Measurements from ENCODE around the gene TRAPPC4.
"Not testable (repeated sequence)": the region's sequence is repeated elsewhere in the genome, so short reads cannot be mapped to it uniquely, and the experiment has no call there.

The TRAPPC4 gene

DNA sequence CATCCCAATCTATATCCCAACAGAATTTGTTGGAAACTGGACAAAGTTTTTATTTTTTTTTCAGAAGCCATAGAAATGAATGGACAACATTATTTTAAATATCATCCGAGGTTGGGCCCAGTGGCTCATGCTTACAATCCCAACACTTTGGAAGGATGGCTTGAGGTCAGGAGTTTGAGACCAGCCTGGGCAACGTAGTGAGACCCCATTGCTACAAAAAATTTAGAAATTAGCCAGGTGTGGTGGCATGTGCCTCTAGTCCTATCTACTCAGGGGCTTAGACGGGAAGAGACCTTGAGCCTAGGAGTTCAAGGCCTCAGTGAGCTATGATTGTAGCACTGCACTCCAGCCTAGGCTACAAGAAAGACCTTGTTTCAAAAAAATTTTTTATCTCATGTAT is 16.2 kb downstream of the TRAPPC4 start:
- no peak for DNase-seq

DNA sequence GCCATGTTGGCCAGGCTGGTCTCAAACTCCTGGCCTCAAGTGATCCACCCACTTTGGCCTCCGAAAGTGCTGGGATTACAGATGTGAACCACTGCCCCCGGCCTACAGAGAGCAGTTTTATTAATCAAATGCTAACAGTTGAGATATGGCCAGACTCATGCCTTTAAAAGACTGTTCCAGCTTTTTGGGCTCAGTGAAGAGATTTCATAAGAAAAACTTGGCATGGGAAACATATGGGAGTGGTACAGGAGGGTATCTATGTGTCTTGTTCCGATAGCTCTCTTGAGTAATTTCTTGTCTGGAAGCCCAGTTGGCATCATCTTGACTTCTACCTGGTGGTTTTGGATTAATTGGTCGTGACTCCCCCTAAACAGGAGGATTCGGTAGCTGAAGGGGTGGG is 20.3 kb downstream of the TRAPPC4 start:
- no peak for DNase-seq

DNA sequence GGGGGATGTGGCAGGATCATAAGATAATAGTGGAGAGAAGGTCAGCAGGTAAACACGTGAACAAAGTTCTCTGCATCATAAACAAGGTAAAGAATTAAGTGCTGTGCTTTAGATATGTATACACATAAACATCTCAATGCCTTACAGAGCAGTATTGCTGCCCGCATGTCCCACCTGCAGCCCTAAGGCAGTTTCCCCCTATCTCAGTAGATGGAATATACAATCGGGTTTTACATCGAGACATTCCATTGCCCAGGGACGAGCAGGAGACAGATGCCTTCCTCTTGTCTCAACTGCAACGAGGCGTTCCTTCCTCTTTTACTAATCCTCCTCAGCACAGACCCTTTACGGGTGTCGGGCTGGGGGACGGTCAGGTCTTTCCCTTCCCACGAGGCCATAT is 20.9 kb downstream of the TRAPPC4 start:
- DNase-seq: not testable (repeated sequence)

DNA sequence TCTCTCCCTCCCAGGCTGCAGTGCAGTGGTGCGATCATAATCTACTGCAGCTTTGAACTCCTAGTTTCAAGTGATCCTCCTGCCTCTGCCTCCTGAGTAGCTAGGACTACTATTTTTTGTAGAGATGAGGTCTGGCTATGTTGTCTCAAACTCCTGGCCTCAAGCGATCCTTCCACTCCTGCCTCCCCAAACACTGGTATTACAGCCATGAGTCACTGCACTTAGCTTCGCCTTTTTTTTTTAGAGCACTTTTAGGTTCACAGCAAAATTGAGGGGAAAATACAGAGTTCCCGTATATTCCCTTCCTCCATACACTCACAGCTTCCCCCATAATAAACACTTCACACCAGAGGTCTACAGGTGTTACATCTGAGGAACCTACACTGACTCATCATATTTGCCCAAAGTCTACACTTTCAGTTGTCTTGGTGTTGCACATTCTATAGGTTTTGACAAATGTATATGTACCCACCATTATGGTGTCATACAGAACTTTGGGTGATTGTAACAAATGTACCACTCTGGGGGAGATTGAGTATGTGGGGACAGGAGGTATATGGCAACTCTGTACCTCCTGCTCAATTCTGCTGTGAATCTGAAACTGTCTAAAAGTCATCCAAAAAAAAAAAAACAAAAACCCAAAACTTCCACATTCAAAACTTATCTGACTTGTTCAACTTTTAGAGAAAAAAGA is 23.4 kb downstream of the TRAPPC4 start:
- no peak for DNase-seq

DNA sequence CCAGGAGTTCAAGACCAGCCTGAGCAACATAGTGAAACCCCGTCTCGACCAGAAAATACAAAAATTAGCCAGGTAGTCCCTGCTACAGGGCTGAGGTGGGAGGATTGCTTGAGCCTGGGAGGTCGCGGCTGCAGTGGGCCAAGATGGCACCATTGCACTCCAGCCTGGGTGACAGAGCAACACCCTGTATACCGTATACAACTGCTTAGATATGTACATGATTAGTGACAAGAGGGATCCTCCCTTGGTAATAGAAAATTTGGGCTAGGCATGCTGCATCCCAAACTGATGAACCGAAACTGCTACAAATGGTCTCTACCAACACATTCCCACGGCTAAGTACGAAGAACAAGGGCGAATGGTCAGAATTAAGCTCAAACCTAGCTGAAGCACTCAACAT is 24.4 kb downstream of the TRAPPC4 start:
- no peak for DNase-seq

DNA sequence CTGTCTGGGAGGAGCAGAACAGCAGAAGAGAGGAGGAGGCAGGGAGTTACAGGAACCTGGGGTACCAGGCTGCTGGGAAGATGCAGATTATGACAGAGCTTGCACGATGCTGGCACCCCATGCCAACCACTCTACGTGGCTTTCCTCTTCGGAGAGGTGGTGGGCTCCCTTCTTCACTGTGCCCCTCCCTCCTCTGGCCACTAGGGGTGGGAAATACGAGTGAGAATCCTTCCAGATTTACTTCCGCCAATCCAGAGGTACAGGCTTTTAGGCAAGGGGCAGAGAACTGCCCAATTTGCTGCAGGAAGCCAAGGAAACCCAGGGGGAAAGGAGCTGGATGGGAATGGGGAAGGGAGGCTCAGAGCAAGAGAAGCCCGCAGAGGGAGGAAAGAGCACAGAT is 26.1 kb downstream of the TRAPPC4 start:
- DNase-seq: no peak

DNA sequence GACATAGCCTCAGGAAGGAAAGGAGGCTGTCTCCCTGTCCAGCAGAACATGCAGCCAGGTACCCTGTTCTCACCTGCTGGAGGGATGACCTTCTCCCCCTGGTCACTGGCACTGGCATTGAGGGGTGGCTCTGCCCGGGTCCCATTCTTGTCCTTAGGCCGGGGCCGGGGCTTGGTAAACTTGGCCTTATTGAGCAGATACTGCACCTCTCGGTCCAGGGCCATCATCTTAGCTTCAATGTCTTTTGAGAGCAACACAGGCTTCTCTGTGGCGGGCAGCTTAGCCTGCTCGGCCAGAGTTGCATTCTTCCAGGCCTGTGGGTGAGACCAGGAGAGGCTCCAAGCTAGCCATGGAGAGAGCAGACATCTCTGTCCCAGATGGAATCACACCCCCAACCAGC is 27.9 kb downstream of the TRAPPC4 start:
- no peak for DNase-seq

DNA sequence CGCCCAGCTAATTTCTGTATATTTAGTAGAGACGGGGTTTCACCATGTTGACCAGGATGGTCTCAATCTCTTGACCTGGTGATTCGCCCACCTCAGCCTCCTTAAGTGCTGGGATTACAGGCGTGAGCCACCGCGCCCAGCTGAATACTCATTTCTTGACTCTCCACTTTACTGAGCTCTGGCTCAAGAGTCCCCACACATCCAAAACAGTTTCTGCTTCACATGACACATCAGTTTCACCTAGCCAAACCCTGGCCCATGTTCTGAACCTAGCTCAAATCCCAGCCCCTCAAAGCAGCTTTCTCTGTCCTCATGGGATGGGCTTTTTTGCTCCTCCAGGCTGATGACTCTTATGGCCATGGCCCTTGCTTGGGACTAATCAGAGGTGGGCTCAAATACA is 28.6 kb downstream of the TRAPPC4 start:
- no peak for DNase-seq

DNA sequence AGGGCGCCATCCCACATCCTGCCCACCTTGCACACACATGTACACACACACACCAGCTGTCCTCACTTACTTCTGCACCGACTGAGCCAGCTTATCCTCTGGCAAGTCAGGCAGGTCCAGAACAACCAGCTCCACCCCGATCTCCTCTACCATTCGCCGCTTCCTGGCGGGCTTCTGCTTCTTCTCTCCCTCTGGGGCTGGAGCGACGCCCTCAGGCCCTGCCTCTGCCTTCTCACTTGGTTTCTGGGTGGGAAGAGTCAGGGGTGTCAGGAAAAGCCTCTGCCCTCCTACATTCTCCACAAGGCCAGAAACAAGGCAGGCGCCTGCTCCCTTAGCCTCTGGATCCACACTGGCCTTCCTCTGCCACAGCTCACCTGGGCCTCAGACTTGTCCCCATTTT is 30.1 kb downstream of the TRAPPC4 start:
- DNase-seq: no peak

DNA sequence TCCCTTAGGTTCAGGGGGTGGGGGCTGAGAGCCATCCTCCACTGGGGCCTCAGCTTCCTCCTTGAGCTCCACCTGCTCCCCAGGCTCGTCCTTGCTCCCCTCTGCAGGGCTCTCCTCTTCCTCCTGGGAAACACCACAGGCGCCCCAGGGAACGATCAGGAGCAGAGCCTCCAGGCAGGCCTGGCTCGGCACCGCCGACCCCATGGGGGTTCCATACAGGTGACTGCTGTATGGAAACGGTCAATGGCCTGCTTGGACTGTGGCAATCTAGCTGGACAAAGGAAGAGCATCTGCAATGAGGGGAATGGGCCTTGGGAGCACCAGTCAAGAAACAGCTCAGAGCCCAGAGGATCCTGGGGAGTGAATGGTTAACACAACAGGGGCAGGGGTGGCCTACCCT is 30.5 kb downstream of the TRAPPC4 start:
- DNase-seq: no peak

DNA sequence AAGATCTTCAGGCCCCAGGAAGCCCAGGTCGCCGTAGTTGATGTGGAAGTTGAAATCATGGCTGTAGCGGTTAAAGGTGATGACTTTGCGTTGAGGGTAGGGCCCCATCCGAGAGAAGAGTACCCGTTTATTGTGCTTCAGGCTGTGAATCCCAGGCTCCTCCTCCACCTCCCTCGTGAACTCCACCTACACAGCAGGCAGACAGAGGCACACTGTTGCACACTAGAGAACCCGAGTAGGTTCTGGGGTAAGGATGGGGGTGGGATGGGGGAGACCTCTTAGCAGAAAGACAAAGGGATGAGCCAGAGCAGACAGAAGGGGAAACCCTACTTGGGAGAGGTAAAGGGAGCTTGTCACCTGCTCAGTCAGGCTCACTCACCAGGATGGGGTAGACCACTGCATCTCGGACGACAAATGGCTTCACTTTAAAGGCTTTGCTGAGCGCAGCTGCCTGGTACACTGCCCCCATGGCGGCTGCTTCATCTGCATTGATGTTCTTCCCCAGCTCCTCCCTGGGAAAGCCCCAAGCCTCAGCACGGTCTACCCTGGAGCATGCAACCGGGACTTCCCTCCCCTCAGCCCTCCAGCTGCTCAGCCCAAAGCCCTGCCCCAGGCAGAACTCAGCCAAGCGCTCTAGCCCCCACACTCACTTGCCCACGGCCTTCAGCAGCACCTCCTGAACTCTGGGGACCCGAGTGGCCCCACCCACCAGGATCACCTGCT is 33.0 kb downstream of the TRAPPC4 start:
- peak in 3 of 5 experiments; percentile 20 to 35 (median 21) for DNase-seq

DNA sequence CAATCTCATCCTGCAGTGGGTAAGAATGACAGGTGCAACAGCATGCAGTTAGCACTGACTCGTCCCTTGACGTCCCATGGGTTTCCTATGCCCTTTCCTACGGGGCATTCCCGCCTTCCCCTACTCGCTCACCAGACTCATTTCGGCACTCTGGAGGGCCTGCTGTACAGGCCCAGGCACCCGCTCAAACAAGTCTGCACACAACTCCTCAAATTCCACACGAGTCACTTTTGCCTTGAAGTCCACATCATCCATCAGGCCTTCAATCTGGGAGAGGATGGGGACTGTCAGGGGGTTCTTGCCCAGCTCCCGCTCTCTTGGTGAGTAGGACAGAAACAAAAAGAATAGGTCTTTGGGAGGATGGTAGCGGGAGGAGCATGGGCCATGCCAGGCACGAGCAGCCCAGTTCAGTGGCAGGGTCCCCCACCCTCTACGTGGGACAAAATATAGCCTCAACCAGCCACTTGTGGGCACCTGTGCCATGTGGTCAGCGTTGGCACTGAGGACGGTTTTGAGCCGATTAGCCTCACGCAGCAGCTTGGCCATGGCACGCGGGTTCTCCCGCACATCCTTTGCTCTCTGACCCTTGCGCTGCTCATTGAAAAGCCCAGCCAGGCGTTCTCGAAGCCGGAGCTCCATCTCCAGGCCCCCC is 33.7 kb downstream of the TRAPPC4 start:
- DNase-seq: no peak

DNA sequence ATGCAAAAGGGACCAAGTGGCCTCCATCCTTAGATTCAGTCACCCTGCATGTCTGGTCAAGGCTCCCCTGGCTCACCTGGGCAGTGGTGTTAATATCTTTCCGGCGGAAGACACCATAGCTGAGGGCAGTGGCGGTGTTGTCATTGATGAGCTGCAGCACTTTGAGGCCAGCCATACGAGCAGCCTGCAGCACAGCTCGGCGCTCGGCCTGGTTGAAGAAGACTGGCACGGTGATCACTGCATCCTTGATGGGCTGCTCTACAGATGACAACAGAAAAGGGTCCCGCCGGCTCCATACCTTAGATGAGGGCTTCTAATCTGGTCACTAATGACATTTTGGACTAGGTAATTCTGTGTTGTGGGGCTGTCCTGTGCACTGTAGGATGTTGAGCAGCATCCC is 35.9 kb downstream of the TRAPPC4 start:
- DNase-seq: no peak

DNA sequence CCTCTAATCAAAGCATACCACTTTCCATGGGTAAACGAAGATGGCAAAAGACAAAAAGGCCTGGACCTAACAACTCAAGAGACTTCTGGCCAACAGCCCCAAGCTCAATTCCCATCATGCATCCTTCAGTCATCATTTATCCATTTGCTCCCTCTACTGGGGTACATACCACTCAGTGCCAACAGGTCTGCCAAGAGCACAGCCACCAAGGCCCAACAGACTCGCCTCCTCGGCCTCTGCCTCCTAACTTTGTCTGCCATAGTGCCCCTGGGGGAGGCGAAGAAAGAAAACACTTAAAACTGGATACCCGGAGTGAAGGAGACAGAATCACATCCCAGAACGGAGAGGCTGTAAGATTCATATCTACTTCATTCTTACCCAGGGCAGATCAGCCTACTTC is 37.3 kb downstream of the TRAPPC4 start:
- peak in 1 of 5 experiments; percentile 62 for DNase-seq

DNA sequence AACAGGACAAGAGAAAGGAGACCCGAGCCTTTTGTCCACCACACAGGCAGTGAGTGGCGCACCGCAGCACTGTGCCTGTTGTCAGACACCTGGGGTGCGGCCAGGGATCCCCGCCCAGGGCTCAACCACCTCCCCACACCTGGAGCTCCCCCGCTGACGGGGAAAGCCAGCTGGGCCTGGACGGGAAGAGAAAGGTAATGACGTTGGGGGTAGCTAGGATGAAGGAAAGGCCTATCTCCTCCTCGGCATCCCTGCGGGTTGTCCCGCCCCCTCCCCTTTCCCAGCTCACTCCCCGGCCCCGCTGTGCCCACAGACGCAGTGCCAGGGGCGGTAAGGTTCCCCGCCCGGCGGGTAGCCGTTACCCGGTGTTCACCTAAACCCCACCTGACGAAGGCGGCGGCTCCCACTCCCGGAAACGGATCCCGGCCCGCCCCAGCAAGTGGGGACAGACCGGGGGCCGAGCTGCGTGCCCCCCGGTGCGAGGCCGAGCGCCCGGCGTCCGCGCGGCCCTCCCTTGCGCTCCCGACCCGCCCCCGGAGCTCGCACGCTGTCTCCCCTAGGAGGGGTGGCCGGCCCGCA is 37.9 kb downstream of the TRAPPC4 start:
- peak; percentile 25 to 58 (median 50) for DNase-seq

DNA sequence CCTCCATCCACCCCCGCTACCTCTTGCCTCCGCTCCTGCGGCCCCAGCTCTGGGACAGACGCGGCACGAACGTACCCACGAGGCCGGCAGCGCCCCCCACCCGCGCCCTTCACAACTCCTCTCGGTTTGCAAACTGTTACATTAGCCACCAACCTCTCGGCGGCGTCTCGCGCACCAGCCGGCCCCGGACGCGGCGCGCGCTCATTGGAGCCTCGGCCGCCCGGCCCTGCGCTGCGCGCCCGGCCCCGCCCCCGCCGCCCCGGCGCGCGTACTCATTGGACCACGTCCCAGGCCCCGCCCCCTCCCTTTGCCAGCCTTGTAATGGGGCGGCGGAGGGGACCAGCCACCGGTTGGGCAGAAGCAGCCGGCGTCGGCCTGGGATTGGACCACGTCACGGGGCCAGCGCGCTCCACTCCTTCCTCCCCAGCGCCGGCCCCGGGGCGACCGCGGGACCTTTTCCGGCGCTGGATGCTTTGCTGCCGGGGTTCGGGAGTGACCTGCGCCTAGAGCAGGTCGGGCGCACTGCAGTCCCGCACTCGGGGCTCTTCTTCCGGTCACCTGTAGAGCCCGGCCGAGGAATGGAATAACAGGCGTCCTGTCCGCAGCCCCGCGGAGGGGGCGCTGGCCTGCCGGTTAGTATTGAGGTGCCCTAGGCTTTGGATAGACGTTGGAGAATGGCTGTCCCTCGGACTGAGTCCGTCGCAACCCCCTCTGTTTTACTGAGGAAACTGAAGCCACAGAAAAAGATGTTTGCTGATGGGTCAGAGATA is 38.6 kb downstream of the TRAPPC4 start, which contains the start of gene HYOU1:
HYOU1 (minus strand) TSS at position 206 of the 770 bp plus-strand sequence. CDS start 1,045 bp downstream, outside the sequence.
- peak; percentile 98 to 99 (median 98) for DNase-seq

DNA sequence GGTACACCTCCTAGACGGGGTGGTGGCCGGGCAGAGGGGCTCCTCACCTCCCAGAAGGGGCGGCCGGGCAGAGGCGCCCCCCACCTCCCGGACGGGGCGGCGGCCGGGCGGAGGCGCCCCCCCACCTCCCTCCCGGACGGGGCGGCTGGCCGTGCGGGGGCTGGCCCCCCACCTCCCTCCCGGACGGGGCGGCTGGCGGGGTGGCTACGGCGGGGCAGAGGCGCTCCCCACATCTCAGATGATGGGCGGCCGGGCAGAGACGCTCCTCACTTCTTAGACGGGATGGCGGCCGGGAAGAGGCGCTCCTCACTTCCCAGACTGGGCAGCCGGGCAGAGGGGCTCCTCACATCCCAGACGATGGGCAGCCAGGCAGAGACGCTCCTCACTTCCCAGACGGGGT is 40.6 kb downstream of the TRAPPC4 start:
- DNase-seq: not testable (repeated sequence)

DNA sequence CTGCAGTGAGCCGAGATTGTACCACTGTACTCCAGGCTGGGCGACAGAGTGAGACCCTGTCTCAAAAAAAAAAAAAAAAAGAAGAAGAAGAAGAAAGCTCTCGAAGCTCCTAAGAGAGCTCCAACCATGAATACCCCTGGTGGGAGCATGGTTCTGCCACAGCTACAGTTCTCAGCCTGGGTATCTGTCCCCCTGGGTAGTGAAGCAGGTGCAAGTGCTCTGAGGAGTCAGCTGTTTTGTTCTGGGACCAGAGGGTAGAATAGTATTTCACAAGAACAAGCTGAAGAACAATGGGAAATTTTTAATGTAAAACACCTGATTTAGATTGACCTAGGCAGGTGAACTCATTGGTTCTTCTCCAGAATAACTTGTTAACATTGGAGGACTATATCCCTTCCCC is 42.7 kb downstream of the TRAPPC4 start:
- DNase-seq: no peak

DNA sequence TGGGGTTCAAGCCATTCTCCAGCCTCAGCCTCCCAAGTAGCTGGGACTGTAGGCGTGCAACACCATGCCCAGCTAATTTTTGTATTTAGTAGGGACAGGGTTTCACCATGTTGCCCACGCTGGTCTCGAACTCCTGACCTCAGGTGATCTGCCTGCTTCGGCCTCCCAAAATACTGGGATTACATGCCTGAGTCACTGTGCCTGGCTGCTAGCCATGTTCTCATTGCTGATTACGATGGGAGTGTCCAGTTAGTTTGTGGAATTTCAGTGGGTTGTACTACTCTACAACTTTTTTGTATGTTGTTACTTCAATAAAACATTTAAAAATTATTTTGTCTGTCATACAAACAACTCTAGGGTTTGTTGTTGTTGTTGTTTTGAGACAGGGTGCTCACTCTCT is 44.2 kb downstream of the TRAPPC4 start:
- no peak for DNase-seq

DNA sequence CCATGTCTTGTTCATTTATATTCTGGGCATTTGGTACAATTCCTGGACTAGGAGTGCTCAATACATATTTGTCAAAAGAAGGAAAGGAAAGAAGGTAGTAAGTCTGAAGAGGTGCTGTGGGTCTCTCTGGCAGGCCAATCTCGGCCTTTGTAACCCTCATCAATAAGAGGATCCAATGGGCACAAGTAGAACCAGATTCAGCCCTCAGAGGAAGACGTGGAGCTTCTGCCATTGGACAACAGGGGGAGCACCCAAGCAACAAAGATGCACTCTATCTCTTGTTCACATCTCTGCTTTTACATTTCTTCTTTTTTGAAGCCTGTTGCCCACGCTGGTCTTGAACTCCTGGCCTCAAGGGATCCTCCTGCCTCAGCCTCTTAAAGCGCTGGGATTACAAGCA is 46.8 kb downstream of the TRAPPC4 start:
- DNase-seq: peak in 2 of 5 experiments; percentile 23 to 80

DNA sequence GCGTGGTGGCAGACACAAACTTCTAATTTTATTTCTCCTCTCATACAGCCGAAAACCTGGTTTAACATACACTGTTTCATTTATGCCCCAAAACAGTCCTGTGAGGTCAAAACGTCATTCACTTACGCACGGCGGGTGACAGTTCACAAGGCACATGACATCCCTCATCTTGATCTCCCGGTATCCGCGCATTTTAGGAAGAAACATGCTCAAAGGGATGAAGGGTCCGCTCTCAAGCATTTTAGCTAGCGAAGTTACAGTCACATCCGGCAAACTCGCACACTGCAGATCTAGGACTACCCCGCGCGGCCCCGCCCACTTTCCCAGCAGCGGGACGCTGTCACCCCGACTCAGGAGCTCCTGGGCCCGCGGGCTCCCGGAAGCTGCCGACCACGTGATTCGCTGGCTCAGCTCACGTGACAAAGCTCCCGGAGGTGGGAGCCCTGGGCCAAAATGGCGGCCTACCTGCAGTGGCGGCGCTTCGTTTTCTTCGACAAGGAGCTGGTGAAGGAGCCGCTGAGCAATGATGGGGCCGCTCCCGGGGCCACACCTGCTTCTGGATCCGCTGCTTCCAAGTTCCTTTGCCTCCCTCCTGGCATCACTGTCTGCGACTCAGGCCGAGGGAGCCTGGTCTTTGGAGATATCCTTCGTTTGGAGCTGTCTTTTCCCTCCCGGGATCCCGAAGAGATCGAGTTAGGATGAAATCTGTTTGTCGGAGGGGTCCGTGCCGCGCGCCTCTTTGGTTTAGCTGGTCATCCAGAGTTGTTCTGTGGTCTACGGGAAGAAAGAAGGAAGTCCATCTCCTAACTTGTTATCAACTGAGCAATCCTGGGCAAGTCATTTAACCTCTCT is 49.0 kb downstream of the TRAPPC4 start, which contains the start of gene VPS11:
VPS11 (plus strand) TSS at position 448 of the 852 bp plus-strand sequence; CDS start at position 454, 6 bp downstream.
- peak; percentile 95 to 99 (median 98) for DNase-seq
